ENCODE data around the gene TMEM132D. TPM values are rescaled to one million over a fixed set of nuclear protein-coding genes. Genes with fewer than 3 reads are reported as not detected.

The TMEM132D gene
- total RNA-seq: not detected
- under 1 TPM in 1 of 3 donors, not detected in 2; 0.01 TPM for polyA plus RNA-seq
- long read RNA-seq, donor 1: 0 reads
- long read RNA-seq, donor 2: 0 reads

GRCh38 chr12:129903956-129904829 is at the start of gene TMEM132D:
TMEM132D (minus strand) TSS chr12:129904025.
- no peaks in the 10 kb centered on the region for H3K4me1 ChIP-seq
- TF ChIP-seq CTCF (IDR thresholded peaks at IDR 0.05): no peak
- intact Hi-C loops (cut with DNase I): no loop called here
- H3K9me3 ChIP-seq: no peaks in the 10 kb centered on the region
- peaks cover 9 to 39% (median 15%) of the 10 kb centered on the region in 3 donors for H3K27me3 ChIP-seq (ENCODE audit: insufficient read depth in 3 of 3, low read length in 2 of 3)
- H3K4me3 ChIP-seq: no peak within 1 kb of the TSS
- ATAC-seq (no peak), DNase-seq (no peak)
- WGBS, 3 donors: 1 to 2% (median 2%) methylated on average over 53 to 77 of the region's 77 CpGs
- H3K27ac ChIP-seq: no peak within 1 kb of the TSS
- no peaks in the 10 kb centered on the region for H3K36me3 ChIP-seq (ENCODE audit: insufficient read depth in 1 of 2, low read depth in 1 of 2)

- H3K27ac ChIP-seq: no peak overlapping the region
- ATAC-seq (no peak), DNase-seq (no peak)
- intact Hi-C loops (cut with DNase I): no loop called here
- no peaks in the 10 kb centered on the region for H3K4me1 ChIP-seq
- H3K9me3 ChIP-seq: no peaks in the 10 kb centered on the region
- TF ChIP-seq CTCF (IDR thresholded peaks at IDR 0.05): no peak
- no peak overlapping the region for H3K4me3 ChIP-seq
- H3K36me3 ChIP-seq (ENCODE audit: insufficient read depth in 1 of 2, low read depth in 1 of 2): no peaks in the 10 kb centered on the region
- peaks cover 0 to 2% (median 0%) of the 10 kb centered on the region in 3 donors for H3K27me3 ChIP-seq (ENCODE audit: insufficient read depth in 3 of 3, low read length in 2 of 3)
- 79 to 84% (median 81%) methylated on average over 16 of the region's 16 CpGs for WGBS, 3 donors
Measured at GRCh38 chr12:129949651-129950050, 45.8 kb upstream of the TMEM132D start.

- no peaks in the 10 kb centered on the region for H3K9me3 ChIP-seq
- H3K4me1 ChIP-seq: no peaks in the 10 kb centered on the region
- WGBS, 3 donors: 33 to 48% (median 43%) methylated on average over 9 of the region's 9 CpGs
- no peak for DNase-seq
- no peak for TF ChIP-seq CTCF (IDR thresholded peaks at IDR 0.05)
- H3K27me3 ChIP-seq (ENCODE audit: insufficient read depth in 3 of 3, low read length in 2 of 3): no peaks in the 10 kb centered on the region
- no peak for ATAC-seq
- intact Hi-C loops (cut with DNase I): no loop called here
- no peak overlapping the region for H3K27ac ChIP-seq
- no peaks in the 10 kb centered on the region for H3K36me3 ChIP-seq (ENCODE audit: insufficient read depth in 1 of 2, low read depth in 1 of 2)
- H3K4me3 ChIP-seq: no peak overlapping the region
Measured at GRCh38 chr12:129941618-129942017, 37.8 kb upstream of the TMEM132D start.

GRCh38 chr12:129938089-129938488 is 34.3 kb upstream of the TMEM132D start:
- WGBS, 3 donors: 17 to 27% (median 19%) methylated on average over 7 of the region's 7 CpGs
- Histone ChIP-seq H3K27me3 (ENCODE audit: insufficient read depth in 3 of 3, low read length in 2 of 3) (no peaks in the 10 kb centered on the region), H3K4me3 (no peak overlapping the region), H3K4me1 (no peaks in the 10 kb centered on the region), H3K27ac (no peak overlapping the region), H3K36me3 (ENCODE audit: insufficient read depth in 1 of 2, low read depth in 1 of 2) (no peaks in the 10 kb centered on the region), H3K9me3 (no peaks in the 10 kb centered on the region)
- intact Hi-C loops (cut with DNase I): no loop called here
- no peak for TF ChIP-seq CTCF (IDR thresholded peaks at IDR 0.05)
- ATAC-seq (no peak), DNase-seq (no peak)

Data from psoas muscle (tissue), 8 donors.